OCI-LY7 (cell line): ENCODE data around the gene DNAJB5.

Experiments
- EZH2phosphoT487 ChIP-seq: fragments of 200-600 bp; sonication (generic); IDR thresholded peaks from 2 replicates; pipeline ENCODE4 v1.6.1; 2018; ENCODE audit warnings: low read depth, borderline replicate concordance, mild to moderate bottlenecking, mixed run types, antibody characterized with exemption, low read length, moderate library complexity, mixed read lengths
- TF ChIP-seq, protein P1 (sequence below): fragments of 200-600 bp; sonication (generic); conservative IDR thresholded peaks from 2 replicates; pipeline ENCODE4 v1.5.1; 2014; ENCODE audit warnings: mild to moderate bottlenecking, antibody characterized with exemption, low read length, moderate library complexity, mixed read lengths

GRCh38 chr9:35027374-35027773 lies 37.8 kb downstream of the DNAJB5 start:
- TF ChIP-seq, protein P1, sequence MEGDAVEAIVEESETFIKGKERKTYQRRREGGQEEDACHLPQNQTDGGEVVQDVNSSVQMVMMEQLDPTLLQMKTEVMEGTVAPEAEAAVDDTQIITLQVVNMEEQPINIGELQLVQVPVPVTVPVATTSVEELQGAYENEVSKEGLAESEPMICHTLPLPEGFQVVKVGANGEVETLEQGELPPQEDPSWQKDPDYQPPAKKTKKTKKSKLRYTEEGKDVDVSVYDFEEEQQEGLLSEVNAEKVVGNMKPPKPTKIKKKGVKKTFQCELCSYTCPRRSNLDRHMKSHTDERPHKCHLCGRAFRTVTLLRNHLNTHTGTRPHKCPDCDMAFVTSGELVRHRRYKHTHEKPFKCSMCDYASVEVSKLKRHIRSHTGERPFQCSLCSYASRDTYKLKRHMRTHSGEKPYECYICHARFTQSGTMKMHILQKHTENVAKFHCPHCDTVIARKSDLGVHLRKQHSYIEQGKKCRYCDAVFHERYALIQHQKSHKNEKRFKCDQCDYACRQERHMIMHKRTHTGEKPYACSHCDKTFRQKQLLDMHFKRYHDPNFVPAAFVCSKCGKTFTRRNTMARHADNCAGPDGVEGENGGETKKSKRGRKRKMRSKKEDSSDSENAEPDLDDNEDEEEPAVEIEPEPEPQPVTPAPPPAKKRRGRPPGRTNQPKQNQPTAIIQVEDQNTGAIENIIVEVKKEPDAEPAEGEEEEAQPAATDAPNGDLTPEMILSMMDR, result no peak
- TF ChIP-seq EZH2phosphoT487, result no peak
